Memory B cell (primary cell): ENCODE measurements around the gene RRP8.

ENCODE experiments used
- ATAC-seq: fragments of 150-1000 bp; cut with Tn5 transposase; 2 replicates; pipeline ENCODE4 v1.10.0; 2021; ENCODE audit warnings: low read depth, mild to moderate bottlenecking, moderate library complexity
- DNase-seq, 2 donors: peaks; one replicate each; pipeline ENCODE4 v3.0.0; 2022; ENCODE audit warnings: low spot score in 2 of 2
- H3K27ac Mint-ChIP-seq: one replicate; pipeline ENCODE4 v1.8.0; 2022; ENCODE audit warnings: mild to moderate bottlenecking, moderate library complexity, mixed read lengths
- H3K27me3 Mint-ChIP-seq: one replicate; pipeline ENCODE4 v1.8.0; 2022; ENCODE audit warnings: mixed read lengths
- H3K36me3 Mint-ChIP-seq: one replicate; pipeline ENCODE4 v1.8.0; 2022; ENCODE audit warnings: mild to moderate bottlenecking, mixed read lengths
- H3K4me1 Mint-ChIP-seq: one replicate; pipeline ENCODE4 v1.8.0; 2022; ENCODE audit warnings: mixed read lengths
- H3K4me3 Mint-ChIP-seq: one replicate; pipeline ENCODE4 v1.8.0; 2022; ENCODE audit warnings: mild to moderate bottlenecking, moderate library complexity, mixed read lengths
- H3K9me3 Mint-ChIP-seq: one replicate; pipeline ENCODE4 v1.8.0; 2022; ENCODE audit warnings: mixed read lengths

RRP8 gene

DNA sequence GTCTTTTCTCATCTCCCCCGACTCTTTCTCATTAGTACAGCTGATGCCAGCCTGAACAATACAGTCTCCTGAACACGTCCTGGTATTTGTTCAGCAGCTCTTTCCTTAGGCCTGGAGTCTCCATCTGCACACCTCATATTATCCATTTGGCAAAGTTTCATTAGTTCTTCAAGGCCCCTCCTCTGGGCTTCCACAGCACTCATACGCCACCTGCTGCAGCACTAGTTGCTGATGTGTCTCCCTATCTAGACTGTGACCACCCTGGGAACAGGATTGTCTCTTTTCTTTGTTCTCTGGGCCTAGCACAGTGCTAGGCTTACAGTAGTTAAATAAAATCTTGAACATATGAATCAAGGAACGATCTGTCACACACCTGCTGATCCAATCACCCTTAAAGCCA, 35.0 kb upstream of the RRP8 start:
- DNase-seq (no peak), ATAC-seq (no peak)
- no peaks in the 10 kb centered on the region for H3K9me3 Mint-ChIP-seq
- no peaks in the 10 kb centered on the region for H3K36me3 Mint-ChIP-seq
- H3K27ac Mint-ChIP-seq = no peak overlapping the region
- no peaks in the 10 kb centered on the region for H3K27me3 Mint-ChIP-seq
- no peak overlapping the region for H3K4me3 Mint-ChIP-seq
- peaks cover 3% of the 10 kb centered on the region for H3K4me1 Mint-ChIP-seq

DNA sequence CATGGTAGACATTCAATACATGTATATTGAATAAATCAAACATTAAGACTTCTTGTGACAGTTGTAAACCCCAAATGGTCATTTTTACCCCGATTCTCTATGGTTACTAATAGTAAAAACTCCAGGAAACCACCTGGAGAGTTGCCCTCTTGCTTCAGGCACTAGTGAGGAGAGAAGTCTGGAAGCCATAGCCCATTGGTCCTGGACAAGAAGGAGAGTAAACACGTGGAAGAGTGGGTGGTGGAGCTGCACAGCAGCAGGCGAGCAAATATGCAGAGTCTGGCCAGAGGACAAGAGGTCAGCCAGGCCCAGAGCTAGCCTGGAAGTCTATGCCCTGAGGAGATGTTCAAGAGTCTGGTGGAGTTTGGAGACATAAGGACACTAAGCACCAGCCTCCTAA, 34.5 kb upstream of the RRP8 start:
- no peak for DNase-seq
- Mint-ChIP-seq H3K27ac (no peak overlapping the region), H3K4me1 (peaks cover 3% of the 10 kb centered on the region), H3K36me3 (no peaks in the 10 kb centered on the region), H3K4me3 (no peak overlapping the region), H3K9me3 (no peaks in the 10 kb centered on the region), H3K27me3 (no peaks in the 10 kb centered on the region)
- no peak for ATAC-seq

DNA sequence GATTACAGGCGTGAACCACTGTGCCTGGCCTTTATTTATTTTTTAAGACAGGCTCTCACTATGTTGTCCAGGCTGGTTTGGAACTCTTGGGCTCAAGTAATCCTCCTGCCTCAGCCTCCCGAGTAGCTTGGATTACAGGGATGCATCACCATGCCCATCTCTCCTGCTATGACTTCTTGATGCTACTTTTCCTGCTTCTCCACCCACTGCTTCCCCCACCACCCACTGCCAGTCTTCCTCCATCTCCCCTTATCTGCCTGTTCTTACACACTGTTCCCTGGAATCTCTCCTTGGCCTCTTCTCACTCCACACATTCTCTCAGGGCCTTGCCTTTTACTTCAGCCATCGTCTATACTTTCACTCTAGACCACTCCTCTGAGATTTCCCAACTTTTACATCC, 33.1 kb upstream of the RRP8 start:
- H3K27me3 Mint-ChIP-seq = no peaks in the 10 kb centered on the region
- no peak for DNase-seq
- no peaks in the 10 kb centered on the region for H3K36me3 Mint-ChIP-seq
- H3K4me3 Mint-ChIP-seq = no peak overlapping the region
- ATAC-seq = no peak
- peaks cover 3% of the 10 kb centered on the region for H3K4me1 Mint-ChIP-seq
- no peak overlapping the region for H3K27ac Mint-ChIP-seq
- H3K9me3 Mint-ChIP-seq = no peaks in the 10 kb centered on the region

DNA sequence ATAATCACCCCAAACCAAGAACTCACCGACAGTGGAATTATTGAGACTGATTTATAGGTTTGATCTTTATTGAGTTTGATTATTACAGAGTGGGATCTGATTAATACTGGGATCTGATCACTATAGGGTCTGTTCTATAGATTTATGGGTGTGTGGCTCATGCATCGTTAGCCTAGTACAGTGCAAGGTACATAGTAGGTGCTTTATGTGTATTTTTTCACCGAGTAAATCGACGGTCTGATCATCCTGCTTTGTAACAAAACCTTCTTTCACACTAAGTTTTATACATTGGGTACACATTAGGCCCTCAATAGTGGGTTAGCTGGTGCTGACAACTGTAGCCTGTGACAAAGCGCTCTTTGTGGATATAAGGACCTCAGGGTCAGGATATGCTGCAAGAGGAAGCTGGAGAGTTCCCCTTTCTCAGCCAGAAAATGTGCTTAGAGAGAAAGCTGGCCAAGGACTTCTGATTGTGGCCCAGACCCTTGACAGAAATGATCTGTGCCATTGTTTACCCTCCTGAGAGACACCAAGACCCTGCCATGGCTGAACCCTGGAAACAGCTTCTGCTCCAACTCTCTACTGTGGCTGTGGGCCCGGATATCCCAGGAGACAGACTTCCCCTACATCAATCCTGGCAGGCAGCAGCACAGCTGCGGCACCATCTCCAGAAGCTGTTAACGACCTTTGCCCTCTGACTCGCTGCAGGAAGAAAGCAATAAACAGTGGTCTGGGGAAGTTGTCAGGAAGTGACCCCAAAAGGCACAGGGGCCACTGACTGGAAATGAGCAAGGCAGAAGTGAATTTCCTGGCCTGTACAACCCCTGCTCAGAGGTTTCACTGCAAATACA, 31.9 kb upstream of the RRP8 start:
- H3K9me3 Mint-ChIP-seq = no peaks in the 10 kb centered on the region
- no peak overlapping the region for H3K4me3 Mint-ChIP-seq
- H3K27me3 Mint-ChIP-seq = no peaks in the 10 kb centered on the region
- DNase-seq = no peak
- no peak overlapping the region for H3K27ac Mint-ChIP-seq
- no peaks in the 10 kb centered on the region for H3K36me3 Mint-ChIP-seq
- H3K4me1 Mint-ChIP-seq = peaks cover 3% of the 10 kb centered on the region
- ATAC-seq = no peak

DNA sequence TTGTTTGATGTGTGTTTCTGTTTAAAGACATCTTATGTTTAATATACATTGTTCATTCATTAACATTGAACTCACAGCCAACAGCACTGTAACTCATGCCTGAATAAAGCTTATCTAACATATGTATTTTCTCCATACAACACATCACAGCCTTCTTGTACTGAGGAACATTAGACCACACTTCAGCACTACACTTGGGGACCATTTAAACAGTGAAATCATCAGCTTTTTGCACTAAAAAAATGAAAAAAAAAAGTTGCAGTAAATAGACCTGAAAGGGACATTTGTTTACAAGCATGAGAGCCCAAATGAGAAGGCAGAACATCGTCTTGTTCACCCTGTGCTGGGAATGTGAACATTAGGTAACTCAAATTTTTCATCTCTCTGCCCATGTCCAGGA, 31.1 kb upstream of the RRP8 start:
- ATAC-seq (no peak), DNase-seq (no peak)
- no peaks in the 10 kb centered on the region for H3K9me3 Mint-ChIP-seq
- no peaks in the 10 kb centered on the region for H3K27me3 Mint-ChIP-seq
- no peak overlapping the region for H3K27ac Mint-ChIP-seq
- H3K36me3 Mint-ChIP-seq = no peaks in the 10 kb centered on the region
- no peak overlapping the region for H3K4me3 Mint-ChIP-seq
- H3K4me1 Mint-ChIP-seq = peaks cover 2% of the 10 kb centered on the region

DNA sequence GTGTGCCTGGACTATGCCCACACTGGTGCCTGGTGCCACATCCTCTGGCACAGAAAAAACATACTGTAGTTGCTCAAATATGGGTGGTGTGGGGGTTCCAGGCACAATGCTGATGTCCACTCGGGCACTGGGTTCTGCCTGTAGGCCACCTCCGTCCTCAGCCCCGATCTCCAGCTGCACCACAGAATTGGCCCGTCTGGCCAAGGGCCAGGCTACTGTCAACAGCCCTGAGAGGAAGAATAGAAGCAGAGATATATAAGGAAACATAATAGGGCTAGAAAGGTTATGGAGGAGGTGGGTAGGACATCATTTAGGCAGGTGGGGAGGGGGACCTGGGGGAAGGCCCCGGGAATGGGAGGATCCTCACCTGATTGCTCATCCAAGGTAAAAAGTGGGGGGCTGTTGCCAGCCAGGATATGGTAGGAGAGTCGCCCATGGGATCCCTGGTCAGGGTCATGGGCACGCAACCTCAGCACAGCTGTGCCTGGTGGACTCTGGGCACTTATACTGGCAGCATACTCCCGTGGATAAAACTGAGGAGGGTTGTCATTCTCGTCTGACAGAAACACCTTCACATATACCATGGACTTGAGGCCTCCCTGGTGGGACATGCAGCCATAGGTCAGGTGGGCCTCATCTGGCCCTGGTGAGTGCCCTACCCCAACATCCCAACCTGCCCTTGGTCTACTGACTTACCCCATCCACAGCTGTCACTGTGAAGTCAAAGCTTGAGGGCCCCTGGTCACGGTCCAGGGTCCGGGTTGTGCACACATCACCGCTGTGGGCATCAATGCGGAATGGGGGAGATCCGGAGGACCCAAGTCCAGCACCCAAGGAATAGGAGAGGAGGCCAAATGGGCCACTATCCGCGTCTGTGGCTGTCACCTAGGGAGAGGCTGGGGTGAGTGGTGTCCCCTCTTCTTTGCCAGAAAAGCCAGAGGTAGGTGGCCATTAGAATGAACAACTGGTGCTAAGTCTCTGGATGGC, 30.3 kb upstream of the RRP8 start:
- H3K27ac Mint-ChIP-seq = no peak overlapping the region
- no peaks in the 10 kb centered on the region for H3K9me3 Mint-ChIP-seq
- no peaks in the 10 kb centered on the region for H3K4me1 Mint-ChIP-seq

DNA sequence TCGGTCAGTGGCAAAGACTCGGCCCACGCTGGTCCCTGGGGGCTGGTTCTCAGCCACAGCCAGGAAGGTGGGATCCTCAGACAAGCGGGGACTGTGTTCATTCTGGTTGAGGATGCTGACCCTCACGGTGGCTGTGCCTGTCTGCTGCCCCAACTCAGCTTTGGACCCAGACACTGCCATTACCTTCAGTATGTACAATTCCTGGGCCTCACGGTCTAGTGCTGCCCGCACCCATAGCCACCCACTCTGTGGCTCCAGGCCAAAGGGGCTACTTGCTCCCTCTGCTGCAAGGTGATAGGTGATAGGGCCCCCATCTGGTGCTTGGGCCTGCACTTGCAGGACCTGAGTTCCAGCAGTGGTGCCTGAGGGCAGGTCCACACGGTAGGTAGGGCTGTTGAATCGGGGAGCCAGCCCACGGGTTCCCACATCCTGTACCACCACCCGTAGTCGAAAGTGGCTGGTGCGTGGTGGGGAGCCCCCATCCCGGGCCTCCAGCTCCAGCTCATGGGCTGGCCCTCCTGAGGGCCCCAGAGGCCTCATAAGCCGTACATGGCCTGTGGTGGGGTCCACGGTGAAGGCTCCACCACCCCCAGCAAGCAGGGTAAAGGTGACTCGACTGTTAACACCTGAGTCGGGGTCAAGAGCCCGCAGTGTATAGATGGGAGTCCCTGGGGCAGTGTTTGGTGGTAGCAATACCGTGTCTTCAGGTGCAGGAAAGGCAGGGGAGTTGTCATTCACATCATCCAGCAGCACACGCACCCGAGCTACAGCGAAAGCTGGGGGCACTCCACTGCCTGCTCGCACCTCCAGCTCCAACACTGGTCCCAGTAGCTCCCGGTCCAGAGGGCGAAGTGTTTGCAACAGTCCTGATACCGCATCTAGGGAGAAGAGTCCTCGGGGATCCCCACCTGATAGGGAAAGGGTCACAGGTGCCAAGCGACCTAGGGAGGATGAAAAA, 29.0 kb upstream of the RRP8 start:
- Mint-ChIP-seq H3K36me3 (no peaks in the 10 kb centered on the region), H3K4me3 (no peak overlapping the region), H3K27ac (no peak overlapping the region), H3K4me1 (peaks cover 8% of the 10 kb centered on the region), H3K27me3 (no peaks in the 10 kb centered on the region), H3K9me3 (no peaks in the 10 kb centered on the region)
- DNase-seq = no peak
- ATAC-seq = no peak

More for the DNA sequence above, 30.3 kb upstream of the RRP8 start:
- no peaks in the 10 kb centered on the region for H3K36me3 Mint-ChIP-seq
- DNase-seq = no peak
- H3K27me3 Mint-ChIP-seq = no peaks in the 10 kb centered on the region
- ATAC-seq = no peak
- H3K4me3 Mint-ChIP-seq = no peak overlapping the region

DNA sequence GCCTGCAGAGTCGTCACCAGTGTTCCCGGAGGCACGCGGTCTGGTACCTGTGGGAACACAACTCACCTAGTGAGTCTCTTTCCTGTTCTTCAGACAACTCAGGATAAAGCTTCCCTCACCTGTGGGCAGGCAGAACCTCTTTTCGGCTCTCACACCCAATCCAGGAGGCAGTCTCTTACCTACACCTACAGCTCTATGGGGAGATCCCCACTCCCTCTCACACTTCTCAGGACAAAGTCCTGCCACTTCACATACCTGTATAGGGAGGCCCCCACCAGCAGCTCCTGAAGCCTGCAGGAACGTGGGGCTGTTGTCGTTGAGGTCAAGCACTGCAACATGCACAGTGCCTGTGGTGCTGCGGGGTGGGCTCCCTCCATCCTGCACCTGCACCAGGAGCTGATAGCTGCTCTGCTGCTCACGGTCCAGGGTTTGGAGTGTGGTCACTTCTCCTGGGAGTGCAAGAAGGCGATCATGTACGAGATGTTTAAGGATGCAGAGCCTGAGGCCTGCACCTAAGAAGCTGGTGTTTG, 28.0 kb upstream of the RRP8 start:
- H3K4me1 Mint-ChIP-seq = peaks cover 14% of the 10 kb centered on the region
- H3K36me3 Mint-ChIP-seq = no peaks in the 10 kb centered on the region
- H3K9me3 Mint-ChIP-seq = no peaks in the 10 kb centered on the region
- no peak overlapping the region for H3K27ac Mint-ChIP-seq
- H3K27me3 Mint-ChIP-seq = no peaks in the 10 kb centered on the region
- ATAC-seq (no peak), DNase-seq (no peak)
- H3K4me3 Mint-ChIP-seq = no peak overlapping the region

DNA sequence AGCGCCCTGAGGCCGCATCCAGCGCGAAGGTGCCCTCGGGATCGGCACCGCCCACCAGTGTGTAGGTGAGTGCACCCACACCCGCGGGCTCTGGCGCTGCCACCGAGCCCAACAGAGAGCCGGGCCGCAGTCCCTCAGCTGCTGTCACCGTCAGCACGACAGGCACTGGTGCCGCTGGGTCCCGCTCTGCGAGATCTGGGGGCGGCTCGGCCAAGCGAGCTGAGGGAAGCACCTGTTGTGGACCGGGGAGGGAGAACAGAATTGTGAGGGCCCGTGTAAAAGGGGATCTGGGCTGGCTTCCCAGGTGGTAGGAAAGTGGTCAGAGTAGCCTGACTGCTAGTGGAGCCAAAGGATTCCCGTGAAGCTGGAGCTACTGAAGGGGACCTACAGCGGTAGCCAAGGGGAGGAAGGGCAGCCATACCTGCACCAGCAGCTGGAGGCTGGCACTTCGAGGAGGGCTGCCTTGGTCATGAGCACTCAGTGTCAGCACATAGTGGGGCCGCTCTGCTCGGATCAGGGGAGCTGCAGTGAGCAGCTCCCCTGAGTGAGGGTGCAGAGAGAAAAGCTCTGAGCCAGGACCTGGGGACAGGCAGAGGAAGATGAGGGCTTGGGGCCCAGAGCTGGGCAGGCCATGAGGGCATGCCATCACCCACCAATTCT, 27.3 kb upstream of the RRP8 start:
- ATAC-seq (no peak), DNase-seq (no peak)
- Mint-ChIP-seq H3K4me3 (no peak overlapping the region), H3K36me3 (no peaks in the 10 kb centered on the region), H3K9me3 (no peaks in the 10 kb centered on the region), H3K27me3 (no peaks in the 10 kb centered on the region), H3K4me1 (peaks cover 15% of the 10 kb centered on the region), H3K27ac (no peak overlapping the region)

DNA sequence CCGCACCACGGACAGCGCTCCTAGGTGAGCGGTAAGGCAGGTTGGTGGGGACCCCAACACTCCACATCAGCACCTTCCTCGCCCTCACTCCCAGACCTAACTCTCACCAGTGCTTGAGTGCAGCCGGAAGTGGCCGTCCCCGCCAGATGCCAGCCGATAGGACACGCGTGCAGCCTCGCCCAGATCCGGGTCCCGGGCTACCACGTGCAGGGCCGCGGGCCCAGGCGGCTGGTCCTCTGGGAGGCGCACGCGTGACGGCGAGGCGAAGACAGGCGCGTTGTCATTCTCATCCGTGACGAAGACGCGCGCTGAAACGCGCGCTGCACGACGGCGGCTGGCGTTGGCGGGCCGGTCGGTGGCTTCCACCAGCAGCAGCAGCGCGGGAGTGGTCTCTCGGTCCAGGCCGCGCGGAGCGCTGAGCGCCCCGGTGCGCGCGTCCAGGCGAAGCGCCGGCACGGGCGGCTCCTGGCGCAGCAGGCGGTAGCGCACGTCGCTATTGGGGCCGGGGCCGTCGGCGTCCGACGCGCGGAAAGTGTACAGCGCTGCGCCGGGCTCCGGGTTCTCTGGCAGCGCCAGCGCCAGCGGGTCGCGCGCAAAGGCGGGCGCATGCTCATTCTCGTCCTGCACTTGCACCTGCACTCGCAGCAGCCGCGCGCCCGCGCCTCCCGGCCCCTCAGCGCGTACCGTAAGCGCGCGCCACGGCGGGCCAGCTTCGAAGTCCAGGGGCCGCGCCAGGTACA, 26.6 kb upstream of the RRP8 start:
- H3K4me1 Mint-ChIP-seq = peaks cover 15% of the 10 kb centered on the region
- H3K9me3 Mint-ChIP-seq = no peaks in the 10 kb centered on the region
- H3K4me3 Mint-ChIP-seq = no peak overlapping the region
- H3K36me3 Mint-ChIP-seq = no peaks in the 10 kb centered on the region
- no peak for ATAC-seq
- no peak overlapping the region for H3K27ac Mint-ChIP-seq
- H3K27me3 Mint-ChIP-seq = no peaks in the 10 kb centered on the region
- no peak for DNase-seq

DNA sequence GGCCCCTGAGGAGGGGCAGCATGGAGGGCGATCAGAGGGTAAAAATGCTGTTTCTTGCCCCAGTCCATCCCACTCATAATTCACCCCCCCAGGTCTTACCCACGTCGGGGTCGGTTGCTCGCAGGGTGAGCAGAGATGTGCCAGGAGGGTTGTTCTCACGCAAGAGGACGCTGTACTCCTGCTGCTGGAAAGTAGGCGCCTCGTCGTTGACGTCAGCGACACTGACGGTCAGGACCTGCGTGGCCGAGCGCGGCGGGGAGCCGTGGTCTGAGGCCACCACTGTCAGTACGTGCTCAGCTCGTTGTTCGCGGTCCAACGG, 26.1 kb upstream of the RRP8 start:
- Mint-ChIP-seq H3K36me3 (no peaks in the 10 kb centered on the region), H3K4me1 (peaks cover 15% of the 10 kb centered on the region), H3K4me3 (no peak overlapping the region), H3K27ac (no peak overlapping the region), H3K27me3 (no peaks in the 10 kb centered on the region), H3K9me3 (no peaks in the 10 kb centered on the region)
- ATAC-seq = no peak
- no peak for DNase-seq

DNA sequence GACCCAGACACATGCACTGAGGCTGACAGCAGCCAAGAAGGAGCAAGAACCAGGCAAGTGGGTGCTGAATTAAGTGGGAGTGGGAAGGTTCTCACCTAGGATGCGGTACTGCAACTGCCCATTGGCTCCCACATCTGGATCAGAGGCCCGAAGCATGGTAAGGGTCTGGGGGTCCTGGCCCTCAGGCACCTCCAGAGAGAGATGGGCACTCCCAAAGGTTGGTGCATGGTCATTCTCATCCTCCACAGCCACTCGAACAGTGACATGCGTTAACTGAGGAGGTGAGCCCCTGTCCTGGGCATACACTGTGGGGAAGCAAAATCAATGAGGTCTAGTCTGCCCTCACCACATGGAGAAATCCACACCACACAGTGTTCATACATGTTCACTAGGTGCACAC, 25.1 kb upstream of the RRP8 start:
- Mint-ChIP-seq H3K4me1 (peaks cover 15% of the 10 kb centered on the region), H3K36me3 (no peaks in the 10 kb centered on the region), H3K27me3 (no peaks in the 10 kb centered on the region), H3K4me3 (no peak overlapping the region), H3K9me3 (no peaks in the 10 kb centered on the region), H3K27ac (no peak overlapping the region)
- ATAC-seq (no peak), DNase-seq (no peak)
